Epithelial cell of prostate (primary cell): ENCODE measurements around the gene COL4A1.

Source experiments
- DNase-seq: peaks from one replicate; pipeline ENCODE4 v3.0.0-alpha.2; 2011; ENCODE audit warnings: low read depth, low spot score
- H3K27ac ChIP-seq: fragments of 450-650 bp; 2 replicates; pipeline ENCODE4 v1.5.1; 2017; ENCODE audit warnings: mild to moderate bottlenecking

Gene COL4A1

DNA sequence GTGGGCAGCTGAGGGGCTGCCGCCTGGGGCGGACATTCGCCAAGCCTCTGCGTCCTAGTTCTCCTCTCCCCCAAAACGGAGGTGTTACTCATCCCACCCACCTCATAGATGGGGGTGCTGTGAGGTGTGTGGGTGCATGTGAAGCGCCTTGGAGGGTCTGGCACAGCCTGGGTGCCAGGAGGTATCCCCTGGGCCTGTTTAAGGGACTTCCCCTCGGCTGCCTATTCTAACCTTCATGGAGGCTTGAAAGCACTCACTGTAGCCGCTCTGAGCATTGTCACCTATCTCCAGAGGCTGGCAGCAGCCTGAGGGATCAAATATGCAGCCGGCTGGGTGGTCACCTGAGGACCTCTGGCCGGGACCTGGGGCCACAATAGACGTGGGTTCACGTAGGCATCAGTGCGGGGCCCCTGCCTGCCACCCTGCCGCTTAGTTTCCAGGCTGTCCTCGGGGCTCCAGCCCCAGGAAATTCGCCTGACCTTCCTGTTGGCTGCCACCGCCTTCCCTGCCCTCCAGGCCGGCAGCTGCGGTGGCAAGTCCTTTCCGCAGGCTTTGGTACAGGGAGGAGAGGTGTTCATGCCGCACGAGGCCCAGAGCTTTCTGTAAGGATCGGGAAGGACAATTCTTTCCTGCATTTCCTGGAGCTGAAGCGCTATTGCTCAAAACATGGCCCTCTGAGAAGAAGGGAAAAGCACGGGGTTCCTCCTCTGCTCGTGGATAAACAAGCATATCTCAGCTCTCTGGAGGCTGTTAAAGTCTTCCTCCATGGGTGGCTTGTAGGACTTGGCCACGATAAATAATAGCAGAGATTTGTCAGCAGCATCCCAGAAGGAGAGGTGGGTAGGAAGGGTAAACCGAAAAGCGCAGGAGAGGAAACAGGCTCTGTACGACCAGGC lies 4.7 kb upstream of the COL4A1 start:
- H3K27ac ChIP-seq: no peak overlapping the region
- no peak for DNase-seq

DNA sequence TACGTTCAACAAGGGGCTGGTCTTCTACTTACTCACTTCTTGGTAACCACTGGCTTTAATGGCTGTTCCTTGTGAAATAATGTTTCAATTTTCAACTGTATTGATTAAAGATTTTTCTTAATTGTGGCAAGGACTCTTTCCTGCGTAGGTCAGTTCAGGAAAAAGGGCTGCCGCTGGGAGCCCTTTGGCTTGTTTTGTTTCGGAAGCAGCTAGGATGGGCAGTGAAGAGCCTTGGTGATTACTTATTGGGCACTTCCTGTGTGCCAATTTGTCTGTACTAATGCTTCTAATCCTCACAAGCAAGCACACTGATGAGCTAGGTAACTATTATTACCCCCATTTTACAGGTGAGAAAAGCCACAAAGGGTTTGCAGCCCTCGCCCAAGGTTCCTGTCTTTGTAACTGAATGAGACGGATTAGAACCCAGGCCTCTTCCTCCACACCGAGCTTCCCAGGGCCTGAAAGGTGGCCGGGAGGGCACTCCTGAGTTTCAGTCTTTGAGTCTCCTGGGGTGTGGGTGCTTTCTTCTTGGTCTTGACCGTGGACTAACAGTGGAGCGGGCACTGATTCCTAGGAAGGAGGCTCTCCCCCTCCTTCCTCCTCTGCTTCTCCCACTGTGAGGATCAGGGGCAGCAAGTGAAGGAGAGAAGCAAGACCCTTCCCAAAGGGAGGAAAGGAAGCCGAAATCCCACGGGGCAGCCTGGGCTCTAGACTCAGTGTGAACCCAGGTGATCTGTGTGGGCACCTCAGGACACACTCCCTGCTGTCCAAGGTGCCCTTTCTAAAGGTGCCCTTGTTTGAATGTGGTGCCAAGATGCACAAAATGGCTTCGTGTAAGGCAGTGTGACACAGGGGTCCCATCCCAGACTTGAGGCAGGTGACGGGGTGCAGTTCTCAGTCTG lies 3.8 kb upstream of the COL4A1 start:
- no peak for DNase-seq
- H3K27ac ChIP-seq: no peak overlapping the region

DNA sequence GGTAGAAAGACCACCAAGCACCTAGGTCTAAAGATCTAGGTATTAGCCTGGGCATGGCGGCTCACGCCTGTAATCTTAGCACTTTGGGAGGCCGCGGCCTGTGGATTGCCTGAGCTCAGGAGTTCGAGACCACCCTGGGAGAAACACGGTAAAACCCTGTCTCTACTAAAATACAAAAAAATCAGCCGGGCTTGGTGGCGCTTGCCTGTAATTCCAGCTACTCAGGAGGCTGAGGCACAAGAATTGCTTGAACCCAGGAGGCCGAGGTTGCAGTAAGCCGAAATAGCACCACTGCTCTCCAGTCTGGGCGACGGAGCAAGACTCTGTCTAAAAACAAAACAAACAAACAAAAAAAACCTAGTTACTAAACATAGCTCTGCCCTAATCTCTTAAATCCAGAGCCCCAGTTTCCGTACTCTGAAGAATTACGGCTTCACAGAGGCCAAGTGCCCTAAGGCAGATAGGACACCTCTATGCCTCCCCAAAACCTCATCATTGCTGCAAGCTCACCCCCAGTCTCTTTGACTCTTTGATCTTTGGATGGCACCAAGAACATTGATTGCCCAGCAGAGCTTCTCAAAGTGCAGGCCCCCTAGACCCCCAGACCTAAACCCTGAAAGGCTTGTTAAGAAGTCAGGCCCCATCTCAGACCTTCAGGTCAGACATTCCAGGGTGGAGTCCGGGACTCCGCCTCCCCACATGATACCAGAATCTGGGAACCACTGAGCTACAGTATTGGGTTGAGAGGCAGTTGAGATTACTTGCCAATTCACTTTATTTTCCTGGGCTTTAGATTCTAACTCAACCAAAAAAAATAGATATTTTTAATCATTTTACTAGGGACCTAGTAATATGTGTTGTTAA lies 2.9 kb upstream of the COL4A1 start:
- no peak overlapping the region for H3K27ac ChIP-seq
- DNase-seq: no peak

DNA sequence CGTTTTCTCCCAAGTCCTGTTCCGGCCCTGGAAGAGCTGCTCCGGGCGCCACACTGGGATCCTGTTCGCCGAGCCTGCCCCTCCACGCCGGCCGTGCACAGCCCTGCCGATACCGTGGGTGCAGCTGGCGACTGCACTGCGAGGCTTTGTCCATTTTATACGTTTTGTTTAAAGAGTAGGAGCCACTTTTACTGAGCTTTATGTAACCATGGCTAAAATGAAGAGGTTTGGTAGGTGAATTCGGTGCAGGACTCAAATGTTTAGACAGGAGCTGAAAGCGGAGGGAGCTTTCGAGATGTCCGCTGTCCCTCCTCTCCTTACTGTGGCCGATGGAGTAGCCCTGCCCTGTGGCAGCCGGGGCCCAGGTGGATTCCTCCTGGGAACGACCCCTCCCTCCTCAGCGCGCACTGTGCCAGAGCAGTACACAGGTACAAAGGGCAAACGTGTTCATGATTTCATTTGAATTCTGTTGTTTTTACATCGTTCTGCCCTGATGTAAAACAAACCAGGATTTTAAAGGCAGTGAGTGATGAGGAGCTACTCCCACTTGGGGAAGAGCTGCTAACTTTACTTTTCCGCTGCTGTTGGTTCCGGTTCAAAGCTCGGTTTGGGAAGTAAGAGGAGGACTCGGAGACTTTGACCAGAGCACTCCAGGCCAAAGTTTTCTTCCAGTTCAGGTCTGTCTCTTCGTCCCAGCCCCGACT lies 1.9 kb upstream of the COL4A1 start:
- no peak overlapping the region for H3K27ac ChIP-seq
- no peak for DNase-seq

DNA sequence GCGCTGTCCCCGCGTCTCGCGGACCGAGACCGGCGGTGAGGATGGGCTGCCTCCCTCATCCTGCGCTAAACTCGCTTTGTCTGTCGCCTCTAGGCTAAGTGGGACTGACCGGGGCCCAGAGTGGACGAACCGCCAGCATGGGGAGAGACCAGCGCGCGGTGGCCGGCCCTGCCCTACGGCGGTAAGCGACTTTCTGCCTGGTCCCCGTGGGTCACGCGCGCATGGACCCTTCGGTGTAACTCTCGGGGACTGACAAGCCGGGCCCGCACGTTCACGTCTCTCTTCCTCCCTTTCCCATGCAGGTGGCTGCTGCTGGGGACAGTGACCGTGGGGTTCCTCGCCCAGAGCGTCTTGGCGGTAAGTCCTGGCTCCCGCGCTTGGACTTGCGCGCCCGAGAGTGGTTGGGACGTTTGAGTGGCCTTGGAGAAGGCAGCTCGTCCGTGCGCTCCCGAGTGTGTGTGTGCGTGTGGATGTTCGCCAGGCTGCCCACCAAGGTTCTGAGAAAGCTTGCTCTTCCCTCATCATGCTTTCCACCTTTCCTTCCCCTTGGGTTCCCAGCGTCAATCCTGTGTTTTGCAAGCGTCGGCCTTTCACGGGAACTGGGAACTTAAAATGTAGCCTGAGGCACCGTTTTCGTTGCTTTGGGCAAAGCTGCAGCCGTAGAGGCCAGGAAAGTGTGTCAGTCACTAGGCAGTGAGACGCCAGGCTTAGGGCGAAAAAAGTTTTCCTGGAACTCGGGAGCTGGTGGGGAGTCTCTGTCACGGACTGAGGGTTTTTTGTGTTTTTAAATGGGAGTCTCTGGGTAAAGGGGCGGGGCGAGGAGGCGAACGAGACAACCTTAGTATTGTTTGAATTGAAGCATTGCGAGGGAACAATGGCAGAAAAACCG lies 1.1 kb upstream of the COL4A1 start:
- H3K27ac ChIP-seq: no peak overlapping the region
- DNase-seq: no peak

DNA sequence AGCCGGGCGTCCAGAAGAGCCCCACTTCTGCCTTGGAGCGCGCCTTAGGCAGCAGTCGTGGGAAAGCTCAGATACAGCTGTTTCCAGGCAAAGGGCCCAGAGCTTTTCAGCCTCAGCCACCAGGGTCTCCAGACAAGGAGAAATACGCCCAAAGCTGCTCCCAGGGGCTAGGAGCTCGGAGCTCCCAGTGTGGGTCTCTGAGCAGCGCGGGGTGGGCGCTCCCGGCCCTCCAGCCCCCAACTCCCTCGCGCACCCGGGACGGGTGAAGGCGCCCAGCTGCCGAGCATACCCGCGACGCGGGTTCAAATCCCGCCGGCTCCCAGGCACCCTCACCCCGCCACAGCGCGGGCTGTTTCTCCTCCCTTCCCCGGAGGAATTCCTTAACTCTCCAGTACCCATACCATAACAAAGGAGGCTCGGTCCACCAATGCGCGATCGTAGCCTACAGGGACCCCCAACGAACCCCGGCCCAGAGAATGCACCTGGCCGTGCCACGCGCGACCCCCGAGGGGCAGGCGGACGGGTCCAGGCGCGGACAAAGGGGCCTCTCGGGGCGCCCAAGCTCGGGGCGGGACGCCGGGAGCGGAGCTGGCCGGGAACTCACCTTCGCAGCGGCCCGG lies 507 bp downstream of the COL4A1 start:
- no peak for DNase-seq
- no peak overlapping the region for H3K27ac ChIP-seq

DNA sequence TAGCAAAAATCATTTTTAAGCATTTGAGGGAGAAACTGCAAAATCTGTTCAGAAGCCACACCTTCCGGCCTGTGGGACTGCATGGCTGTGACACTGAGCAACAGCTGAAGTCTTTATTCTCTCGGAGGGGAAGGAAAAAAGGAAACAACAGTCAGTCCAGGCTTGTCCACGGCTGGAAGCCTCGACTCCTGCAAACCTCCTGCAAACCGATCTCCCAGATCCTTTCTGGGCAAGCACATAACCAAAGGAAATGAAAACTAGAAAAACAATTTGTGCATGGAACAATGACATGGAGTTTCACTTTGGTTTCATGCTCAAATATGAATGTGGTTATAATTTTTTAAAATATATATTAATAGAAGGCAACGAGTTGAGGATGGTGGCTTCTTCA lies 1.0 kb downstream of the COL4A1 start:
- no peak overlapping the region for H3K27ac ChIP-seq
- DNase-seq: no peak

DNA sequence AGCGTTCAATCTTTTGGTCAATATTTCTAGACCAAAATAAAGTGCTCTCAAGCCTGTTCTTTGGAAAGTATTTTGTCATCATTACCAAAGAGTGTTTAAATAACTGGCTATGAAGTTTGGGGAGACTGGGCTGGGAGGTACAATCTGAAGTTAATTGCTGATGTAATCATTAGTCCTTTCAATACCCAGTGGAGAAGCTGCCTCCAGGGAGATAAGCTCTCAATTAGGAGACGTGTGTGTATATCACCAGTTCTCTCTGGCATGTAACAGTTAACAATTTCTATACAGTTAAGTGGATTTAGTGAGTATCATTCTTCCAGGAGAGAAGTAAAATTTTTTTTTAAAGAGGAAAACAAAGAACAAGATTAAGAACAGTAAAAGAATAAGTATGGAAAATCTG lies 1.4 kb downstream of the COL4A1 start:
- DNase-seq: no peak
- H3K27ac ChIP-seq: no peak overlapping the region

DNA sequence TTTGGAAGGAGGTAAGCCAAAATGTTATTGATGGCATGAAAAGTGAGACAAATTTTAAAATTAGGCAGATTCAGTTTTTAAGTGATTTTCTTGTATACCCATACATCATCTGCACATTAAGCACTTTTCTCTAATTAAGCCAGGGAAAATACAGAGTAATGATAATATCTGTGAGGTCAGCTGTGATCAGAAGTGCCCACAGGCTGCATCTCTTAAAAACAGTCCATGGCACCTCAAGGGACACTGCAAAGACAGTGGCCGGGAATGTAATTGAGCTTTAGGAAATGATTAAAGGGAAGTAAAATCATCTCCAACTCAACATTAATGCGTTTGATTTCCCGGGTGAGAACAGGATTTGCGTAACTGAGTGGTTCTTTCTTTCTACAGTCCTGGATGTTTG lies 2.0 kb downstream of the COL4A1 start:
- DNase-seq: no peak
- H3K27ac ChIP-seq: no peak overlapping the region

DNA sequence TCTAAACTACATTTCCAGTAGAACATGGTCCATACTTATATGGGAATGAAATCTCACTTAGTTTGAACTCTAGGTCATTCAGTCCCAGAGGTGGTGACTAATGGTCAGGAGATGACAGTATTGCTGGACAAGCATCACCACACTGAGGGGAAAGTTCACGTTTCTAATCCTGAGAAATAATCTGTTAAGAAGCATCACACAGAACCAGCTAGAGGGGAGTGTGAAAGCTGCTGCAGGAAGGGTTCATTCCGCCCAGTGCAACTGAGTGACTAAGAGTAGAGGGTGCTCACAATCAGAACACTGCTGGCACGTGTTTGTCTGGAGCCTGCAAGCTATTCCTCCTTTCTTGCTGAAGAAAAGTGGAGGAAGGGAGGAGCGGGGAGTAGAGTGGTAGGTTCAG lies 2.7 kb downstream of the COL4A1 start:
- no peak for DNase-seq
- H3K27ac ChIP-seq: no peak overlapping the region

DNA sequence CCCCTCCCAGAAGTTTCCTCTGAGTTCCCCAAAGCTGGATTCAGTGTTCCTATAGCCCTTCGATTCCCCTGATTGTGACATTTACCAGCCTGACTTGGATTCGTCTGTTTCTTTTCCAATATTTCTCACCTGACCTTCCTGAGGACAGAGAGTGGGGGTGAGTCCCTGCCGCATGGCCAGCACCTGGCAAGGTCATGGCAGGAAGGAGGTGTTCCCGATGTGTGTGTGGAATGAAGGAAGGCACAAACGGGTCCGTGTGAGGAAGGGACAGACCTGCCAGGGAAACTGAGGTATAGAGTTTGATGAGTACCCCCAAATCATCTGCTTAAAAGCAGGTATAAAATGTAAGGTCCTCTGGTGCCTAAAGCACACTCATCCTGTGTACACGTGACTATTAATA lies 3.3 kb downstream of the COL4A1 start:
- DNase-seq: no peak
- no peak overlapping the region for H3K27ac ChIP-seq

DNA sequence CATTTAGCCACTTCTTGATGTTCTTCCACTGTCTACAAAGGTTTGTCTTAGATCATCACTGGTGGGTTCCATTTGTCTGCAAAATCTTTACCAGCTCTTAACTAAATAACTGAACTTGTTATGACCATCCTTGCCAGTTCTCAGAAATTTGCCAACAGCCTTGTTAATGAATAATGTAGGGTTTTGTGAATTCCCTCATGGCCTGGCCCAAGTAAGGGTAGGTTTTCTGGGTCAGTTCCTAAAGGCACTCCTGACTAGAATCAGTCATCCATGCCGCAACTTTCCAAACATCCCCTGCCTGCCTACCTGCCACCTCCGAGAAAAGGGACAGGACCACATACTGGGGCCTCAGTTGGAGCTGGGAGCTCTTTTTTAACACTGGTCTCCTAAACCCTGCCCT lies 4.0 kb downstream of the COL4A1 start:
- DNase-seq: no peak

DNA sequence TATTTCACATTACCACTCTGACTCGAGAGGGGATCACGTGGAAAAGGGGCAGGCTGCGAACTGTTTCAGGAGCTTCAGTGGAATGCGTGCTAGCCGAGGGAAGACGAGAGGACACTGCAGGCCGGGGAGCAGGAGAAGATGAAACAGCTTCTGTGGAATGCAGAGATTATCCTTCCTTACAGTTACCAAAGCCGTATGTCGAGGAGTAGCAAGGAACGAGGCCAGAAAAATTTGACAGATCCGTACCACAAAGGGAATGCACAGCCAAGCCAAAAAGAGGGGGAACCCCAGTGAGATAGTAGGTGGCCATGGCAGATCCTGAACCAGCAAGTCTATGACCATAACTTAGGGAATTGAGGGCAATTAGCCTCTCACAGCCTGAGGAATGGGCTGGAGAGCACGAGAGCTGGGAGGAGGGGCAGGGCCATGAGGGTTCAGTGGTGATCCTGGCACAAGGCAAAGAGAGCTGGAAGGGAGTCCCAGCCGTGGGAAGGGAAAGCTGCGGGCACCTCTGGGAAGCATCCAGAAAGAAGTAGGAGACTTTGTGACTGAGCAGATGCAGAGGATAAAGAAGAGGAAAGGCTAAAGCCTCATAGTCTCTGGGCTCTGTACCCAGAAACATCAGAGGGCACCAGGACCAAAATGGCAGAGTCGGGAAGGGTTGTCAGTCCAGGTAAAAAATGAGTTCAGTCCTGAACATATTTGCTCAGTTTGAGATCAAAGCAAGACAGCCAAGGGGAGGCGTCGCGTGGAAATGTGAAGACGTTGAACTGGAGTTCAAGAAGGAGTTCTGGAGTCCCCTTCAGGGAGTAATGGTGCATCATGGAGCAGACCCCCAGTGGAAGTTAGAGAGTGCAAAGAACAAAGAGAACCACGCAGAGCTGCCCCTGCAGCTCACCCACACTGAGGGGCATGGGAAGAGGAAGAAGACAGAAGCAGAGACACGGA lies 5.1 kb downstream of the COL4A1 start:
- no peak for DNase-seq
- H3K27ac ChIP-seq: no peak overlapping the region

More for the DNA sequence above, 4.0 kb downstream of the COL4A1 start:
- no peak overlapping the region for H3K27ac ChIP-seq

DNA sequence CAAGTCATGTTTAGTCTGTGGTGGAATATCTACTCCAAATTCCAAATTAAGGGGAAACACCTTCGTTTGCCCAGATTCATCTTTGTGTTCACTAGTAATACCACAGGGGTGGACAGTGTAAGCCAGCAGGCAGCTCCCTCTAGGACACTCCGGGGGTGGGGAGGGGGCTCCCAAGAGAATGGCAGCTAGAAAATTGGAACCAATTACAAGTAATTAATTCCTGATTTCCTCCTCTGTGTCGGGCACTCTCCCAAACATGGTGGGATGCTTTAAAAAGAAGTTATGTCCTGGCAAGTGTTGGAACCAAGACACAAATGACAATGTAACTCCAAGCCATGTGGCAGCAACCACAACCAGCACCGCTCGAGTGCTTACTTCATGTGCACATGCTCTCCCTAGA lies 5.9 kb downstream of the COL4A1 start:
- no peak overlapping the region for H3K27ac ChIP-seq
- no peak for DNase-seq

DNA sequence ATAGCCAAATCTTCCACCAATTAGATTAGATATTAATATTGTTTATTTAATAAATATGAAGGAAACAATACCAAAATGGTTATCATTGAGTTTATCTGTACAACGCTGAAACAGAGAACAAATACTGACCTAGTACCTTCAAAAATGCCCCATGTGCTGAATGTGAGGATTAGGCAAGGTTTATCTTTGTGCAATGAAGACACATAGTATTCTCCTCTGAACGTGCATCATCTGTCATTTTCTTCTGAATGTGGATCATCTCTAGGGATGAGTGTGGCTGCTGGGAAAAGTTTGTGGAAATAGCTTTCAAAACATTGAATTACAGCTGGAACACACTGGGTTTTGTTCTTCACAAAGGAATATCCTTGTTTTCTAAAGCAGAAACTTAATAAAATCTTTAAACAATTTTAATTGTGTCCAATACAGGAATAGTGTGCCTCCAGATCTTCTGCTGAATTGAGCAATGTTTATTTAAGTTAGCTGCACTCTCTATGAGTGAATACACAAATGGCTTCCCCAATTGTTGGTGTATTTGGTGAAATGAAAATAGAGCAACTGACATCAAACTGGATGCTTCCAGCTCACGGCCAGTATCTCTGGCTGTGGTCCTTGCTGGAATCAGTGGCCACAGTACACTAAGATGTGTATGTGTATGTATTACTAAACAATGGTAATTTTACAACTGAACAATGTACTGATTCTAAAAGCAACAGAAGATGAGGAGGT lies 6.7 kb downstream of the COL4A1 start:
- no peak overlapping the region for H3K27ac ChIP-seq
- no peak for DNase-seq

DNA sequence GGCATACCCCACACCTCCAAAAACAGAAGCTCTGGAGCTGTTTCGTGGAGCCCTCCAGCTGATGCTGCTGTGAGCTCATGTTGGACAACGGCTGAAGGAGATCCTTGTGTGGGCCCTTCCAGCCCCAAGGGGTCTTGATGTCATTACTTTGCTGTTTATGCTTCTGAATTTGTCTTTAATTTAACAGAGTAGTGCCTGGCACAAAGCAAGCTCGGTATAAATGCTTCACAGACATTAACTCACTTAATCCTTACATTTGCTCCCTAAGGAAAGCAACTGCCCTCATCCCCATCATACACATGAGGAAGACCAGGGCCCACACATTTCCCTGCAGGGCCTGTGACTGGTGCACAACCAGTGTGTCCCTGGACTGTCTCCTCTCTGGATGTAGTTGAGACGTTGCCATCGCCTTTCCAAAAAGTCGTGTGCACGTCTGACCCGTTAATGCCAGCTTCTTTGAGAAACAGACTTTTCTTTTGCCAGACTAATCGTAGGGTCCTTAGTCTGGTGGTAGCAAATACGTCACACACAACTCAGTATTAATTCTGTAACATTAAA lies 7.6 kb downstream of the COL4A1 start:
- no peak overlapping the region for H3K27ac ChIP-seq
- no peak for DNase-seq
